ENCODE measurements around the gene MAGI2. TPM values are rescaled to one million over a fixed set of nuclear protein-coding genes. Genes with fewer than 3 reads are reported as not detected.

Gene MAGI2
- total RNA-seq, 2 donors from 2014 or later = 10.3 to 19.2 TPM

GRCh38 chr7:78497728-78498427 lies 955.6 kb downstream of the MAGI2 start:
- DNase-seq = no peak
- no peaks in the 10 kb centered on the region for H3K27me3 ChIP-seq (ENCODE audit: control insufficient read depth, insufficient read depth, low read length, poor library complexity, severe bottlenecking)
- H3K27me3 Mint-ChIP-seq (ENCODE audit: insufficient read depth) = no peaks in the 10 kb centered on the region
- H3K27ac ChIP-seq (ENCODE audit: low read depth, low read length) = no peak overlapping the region
- peaks cover 6% of the 10 kb centered on the region for H3K36me3 Mint-ChIP-seq (ENCODE audit: low read depth)
- H3K4me3 Mint-ChIP-seq = no peak overlapping the region
- no peak for TF ChIP-seq CTCF (conservative IDR thresholded peaks at IDR 0.05)
- 83% methylated on average over 4 of the region's 4 CpGs; no CpG with 5 or more reads in 1 of the 2 experiments for WGBS, 2 experiments (ENCODE audit: insufficient coverage in 1 of 2, insufficient read length in 1 of 2)
- H3K4me3 ChIP-seq (ENCODE audit: low read length) = no peak overlapping the region
- H3K4me1 Mint-ChIP-seq = peaks cover 19% of the 10 kb centered on the region
- no peaks in the 10 kb centered on the region for H3K9me3 ChIP-seq (ENCODE audit: control insufficient read depth, low read length)
- peaks cover 5% of the 10 kb centered on the region for H3K4me1 ChIP-seq (ENCODE audit: control insufficient read depth, insufficient read depth, low read length)
- no peak overlapping the region for H3K27ac Mint-ChIP-seq
- H3K9me3 Mint-ChIP-seq = no peaks in the 10 kb centered on the region
- H3K36me3 ChIP-seq (ENCODE audit: control insufficient read depth, insufficient read depth, low read length) = peaks cover 5% of the 10 kb centered on the region
- no peak overlapping the region for H3K9ac ChIP-seq (ENCODE audit: extremely low read depth, low read length, poor library complexity, severe bottlenecking)

GRCh38 chr7:78496096-78496630 lies 957.3 kb downstream of the MAGI2 start:
- no peak for DNase-seq
- peaks cover 3% of the 10 kb centered on the region for H3K36me3 ChIP-seq (ENCODE audit: control insufficient read depth, insufficient read depth, low read length)
- H3K9ac ChIP-seq (ENCODE audit: extremely low read depth, low read length, poor library complexity, severe bottlenecking) = no peak overlapping the region
- no peaks in the 10 kb centered on the region for H3K27me3 ChIP-seq (ENCODE audit: control insufficient read depth, insufficient read depth, low read length, poor library complexity, severe bottlenecking)
- H3K4me3 ChIP-seq (ENCODE audit: low read length) = no peak overlapping the region
- no peaks in the 10 kb centered on the region for H3K9me3 Mint-ChIP-seq
- H3K27ac Mint-ChIP-seq = no peak overlapping the region
- no peaks in the 10 kb centered on the region for H3K9me3 ChIP-seq (ENCODE audit: control insufficient read depth, low read length)
- peaks cover 20% of the 10 kb centered on the region for H3K4me1 Mint-ChIP-seq
- no peak overlapping the region for H3K27ac ChIP-seq (ENCODE audit: low read depth, low read length)
- TF ChIP-seq CTCF (conservative IDR thresholded peaks at IDR 0.05) = no peak
- no peak overlapping the region for H3K4me3 Mint-ChIP-seq
- peaks cover 3% of the 10 kb centered on the region for H3K36me3 Mint-ChIP-seq (ENCODE audit: low read depth)
- H3K27me3 Mint-ChIP-seq (ENCODE audit: insufficient read depth) = no peaks in the 10 kb centered on the region
- WGBS, 2 experiments (ENCODE audit: insufficient coverage in 1 of 2, insufficient read length in 1 of 2) = 33 to 70% methylated on average over 1 to 3 of the region's 4 CpGs
- H3K4me1 ChIP-seq (ENCODE audit: control insufficient read depth, insufficient read depth, low read length) = peaks cover 5% of the 10 kb centered on the region

- TF ChIP-seq CTCF (conservative IDR thresholded peaks at IDR 0.05) = no peak
- no peaks in the 10 kb centered on the region for H3K27me3 ChIP-seq (ENCODE audit: control insufficient read depth, insufficient read depth, low read length, poor library complexity, severe bottlenecking)
- no peak overlapping the region for H3K4me3 Mint-ChIP-seq
- H3K27ac Mint-ChIP-seq = no peak overlapping the region
- no peaks in the 10 kb centered on the region for H3K9me3 Mint-ChIP-seq
- no peaks in the 10 kb centered on the region for H3K36me3 Mint-ChIP-seq (ENCODE audit: low read depth)
- no peak for DNase-seq
- H3K27ac ChIP-seq (ENCODE audit: low read depth, low read length) = no peak overlapping the region
- peaks cover 21% of the 10 kb centered on the region for H3K4me1 Mint-ChIP-seq
- no peak overlapping the region for H3K9ac ChIP-seq (ENCODE audit: extremely low read depth, low read length, poor library complexity, severe bottlenecking)
- no peaks in the 10 kb centered on the region for H3K36me3 ChIP-seq (ENCODE audit: control insufficient read depth, insufficient read depth, low read length)
- 81 to 97% methylated on average over 3 of the region's 3 CpGs for WGBS, 2 experiments (ENCODE audit: insufficient coverage in 1 of 2, insufficient read length in 1 of 2)
- H3K27me3 Mint-ChIP-seq (ENCODE audit: insufficient read depth) = no peaks in the 10 kb centered on the region
- H3K4me1 ChIP-seq (ENCODE audit: control insufficient read depth, insufficient read depth, low read length) = peaks cover 5% of the 10 kb centered on the region
- no peaks in the 10 kb centered on the region for H3K9me3 ChIP-seq (ENCODE audit: control insufficient read depth, low read length)
- H3K4me3 ChIP-seq (ENCODE audit: low read length) = no peak overlapping the region
These were observed 960.1 kb downstream of the MAGI2 start for GRCh38 chr7:78493401-78493800.
